ENCODE results near the gene ORMDL3. TPM values are rescaled to one million over a fixed set of nuclear protein-coding genes. Genes with fewer than 3 reads are reported as not detected.

The ORMDL3 gene
- total and polyA plus RNA-seq, 10 of the 15 experiments (the other 5 are each of a cell fraction or from before 2014, with no cell fraction given): 8.8 to 98.1 (median 49.9) TPM

GRCh38 chr17:39939106-39939505 lies 11.7 kb upstream of the ORMDL3 start:
- Histone ChIP-seq H3K9me3 (replicated peaks; ENCODE audit: control insufficient read depth, insufficient read depth, low read length) (no peaks in the 10 kb centered on the region), H3K4me3 (no peak overlapping the region), H3K27ac (ENCODE audit: control insufficient read depth, insufficient read depth) (no peak overlapping the region), H3K4me1 (ENCODE audit: control insufficient read depth, insufficient read depth, low read length) (peaks cover 17% of the 10 kb centered on the region), H3K79me2 (ENCODE audit: control insufficient read depth, insufficient read depth, low read length) (no peaks in the 10 kb centered on the region), H3K4me2 (ENCODE audit: control insufficient read depth, insufficient read depth) (no peak overlapping the region), H4K20me1 (ENCODE audit: control insufficient read depth, insufficient read depth) (no peaks in the 10 kb centered on the region), H3K27me3 (replicated peaks in 1 of 2; ENCODE audit: control insufficient read depth in 2 of 2, insufficient read depth in 2 of 2, low read length in 1 of 2) (no peaks in the 10 kb centered on the region), H3K9ac (ENCODE audit: control insufficient read depth, insufficient read depth, low read length) (no peak overlapping the region), H3K36me3 (ENCODE audit: control insufficient read depth in 2 of 2, insufficient read depth in 2 of 2, low read length in 1 of 2) (no peaks in the 10 kb centered on the region), H2AFZ (ENCODE audit: control insufficient read depth, low read depth, low read length) (no peak overlapping the region)
- SMC1A ChIA-PET (ENCODE audit: uncharacterized antibody, unreplicated experiment): interaction anchor here (1.0 to 5.5 kb wide), 14 partner anchors 11 to 184 kb away, joined by 3 to 46 read pairs (median 9); partner anchors contain the start of genes GSDMB, LRRC3C, ORMDL3 and PSMD3
- in situ Hi-C loops (cut with MboI) (no loop called here), intact Hi-C loops (cut with micrococcal nuclease; ENCODE audit: unreplicated experiment) (loop anchor here (1.0 to 2.0 kb wide), 2 partner anchors 20 to 41 kb away; partner anchors contain the start of gene PSMD3)
- RAD21 ChIA-PET (ENCODE audit: unreplicated experiment): interaction anchor here (0.6 to 4.6 kb wide), 12 partner anchors 9 to 184 kb away, joined by 3 to 39 read pairs (median 7); partner anchors contain the start of genes LRRC3C, ORMDL3 and PSMD3
- CTCF ChIA-PET: interaction anchor here (0.7 to 5.5 kb wide), 15 partner anchors 10 to 185 kb away, joined by 3 to 98 read pairs (median 5); partner anchors contain the start of genes ORMDL3, PSMD3 and ZPBP2
- ATAC-seq (no peak), DNase-seq (ENCODE audit: low read depth, low spot score) (no peak), FAIRE-seq (no peak)
- POLR2A ChIA-PET: interaction anchor here (0.7 to 4.8 kb wide), 10 partner anchors 12 to 164 kb away, joined by 3 to 64 read pairs (median 6); partner anchors contain the start of genes LRRC3C, ORMDL3 and PSMD3
- no peak for TF ChIP-seq MXI1 (IDR thresholded peaks at IDR 0.05; ENCODE audit: low read depth, low read length)
- TF ChIP-seq FOXK2 (IDR thresholded peaks at IDR 0.05): no peak
- TF ChIP-seq POLR2A (IDR thresholded peaks at IDR 0.05; ENCODE audit: low read depth, low read length): no peak
- TF ChIP-seq ZSCAN29 (IDR thresholded peaks at IDR 0.05): no peak
- TF ChIP-seq SUPT20H (IDR thresholded peaks at IDR 0.05; ENCODE audit: borderline replicate concordance, control insufficient read depth, low read depth, low read length): no peak
- TF ChIP-seq BRCA1 (IDR thresholded peaks at IDR 0.05; ENCODE audit: low read depth, low read length): no peak
- TF ChIP-seq KLF5 (IDR thresholded peaks at IDR 0.05; ENCODE audit: partially characterized antibody): no peak
- TF ChIP-seq ATF2 (IDR thresholded peaks at IDR 0.05; ENCODE audit: low read length): no peak
- TF ChIP-seq ETV6 (conservative IDR thresholded peaks at IDR 0.05 in 1 of 2, IDR thresholded peaks at IDR 0.05 in 1 of 2; ENCODE audit: borderline replicate concordance in 1 of 2, low read depth in 1 of 2): no peak
- no peak for TF ChIP-seq NFXL1 (IDR thresholded peaks at IDR 0.05; ENCODE audit: borderline replicate concordance)
- TF ChIP-seq ATF3 (IDR thresholded peaks at IDR 0.05; ENCODE audit: borderline replicate concordance, extremely low read depth, low read depth, low read length): no peak
- no peak for TF ChIP-seq EED (IDR thresholded peaks at IDR 0.05; ENCODE audit: low read depth)
- TF ChIP-seq SMARCA5 (IDR thresholded peaks at IDR 0.05): no peak
- TF ChIP-seq LARP7 (IDR thresholded peaks at IDR 0.05): no peak
- no peak for TF ChIP-seq GATAD2B (conservative IDR thresholded peaks at IDR 0.05; ENCODE audit: low read depth)
- TF ChIP-seq TCF3 (IDR thresholded peaks at IDR 0.05; ENCODE audit: borderline replicate concordance, insufficient read depth, low read depth, low read length): no peak
- no peak for TF ChIP-seq TCF7 (IDR thresholded peaks at IDR 0.05; ENCODE audit: borderline replicate concordance)
- no peak for TF ChIP-seq BACH1 (IDR thresholded peaks at IDR 0.05; ENCODE audit: borderline replicate concordance)
- WGBS (ENCODE audit: insufficient coverage, insufficient replicate concordance, low lambda C conversion rate, missing lambda C conversion rate): 95% methylated on average over 3 of the region's 3 CpGs
- no TSS peak for BruUV-seq (replicated peaks)

Measured in GM12878 (cell line).